HG02571 (cell line): ENCODE results near the gene KRT17.
"Not testable (repeated sequence)": the region's sequence is repeated elsewhere in the genome, so short reads cannot be mapped to it uniquely, and the experiment has no call there.

Experiments used
- ATAC-seq: cut with Tn5 transposase; IDR thresholded peaks from one replicate; pipeline ENCODE4 v1.9.1; 2021; ENCODE audit warnings: mild to moderate bottlenecking, moderate library complexity; ENCODE audit not compliant: unreplicated experiment

The KRT17 gene

DNA sequence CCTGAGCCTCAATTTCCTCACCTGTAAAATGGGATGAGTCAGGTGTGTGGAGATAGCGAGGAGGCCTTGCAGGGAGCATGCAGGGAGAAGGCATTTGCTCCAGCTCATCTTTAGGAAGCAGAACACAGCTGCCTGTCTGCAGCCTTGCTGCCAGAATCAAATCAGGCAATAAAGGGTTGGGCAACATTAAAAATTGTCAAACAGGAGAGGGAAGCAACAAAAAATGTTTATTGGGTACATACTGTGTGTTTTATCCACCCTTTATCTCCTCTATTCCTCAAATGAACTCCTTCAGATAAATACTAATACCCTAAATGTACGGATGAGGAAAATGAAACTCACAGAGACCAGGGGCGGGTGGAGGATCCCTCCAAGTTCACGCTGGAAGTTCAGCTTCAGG is 24.1 kb downstream of the KRT17 start:
- no peak for ATAC-seq

DNA sequence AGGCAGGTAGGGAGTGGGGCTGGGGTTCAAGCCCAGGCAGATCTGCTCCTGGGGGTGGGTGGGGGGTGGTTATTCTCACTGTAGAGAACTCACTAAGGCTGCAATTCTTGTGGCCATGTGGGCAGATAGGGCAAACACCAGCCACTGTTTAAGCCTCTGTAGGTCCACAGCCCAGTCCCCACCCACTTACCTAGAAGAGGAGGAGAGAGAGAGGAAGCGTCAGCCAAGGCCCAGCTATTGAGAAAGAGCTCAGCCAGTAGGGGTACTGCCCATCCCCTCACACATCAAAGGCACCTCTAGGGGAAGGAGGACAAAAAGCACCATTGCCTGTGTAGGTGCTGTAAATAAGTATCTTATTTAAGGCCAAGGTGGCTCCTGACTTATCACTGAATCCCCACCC is 24.7 kb downstream of the KRT17 start:
- no peak for ATAC-seq

DNA sequence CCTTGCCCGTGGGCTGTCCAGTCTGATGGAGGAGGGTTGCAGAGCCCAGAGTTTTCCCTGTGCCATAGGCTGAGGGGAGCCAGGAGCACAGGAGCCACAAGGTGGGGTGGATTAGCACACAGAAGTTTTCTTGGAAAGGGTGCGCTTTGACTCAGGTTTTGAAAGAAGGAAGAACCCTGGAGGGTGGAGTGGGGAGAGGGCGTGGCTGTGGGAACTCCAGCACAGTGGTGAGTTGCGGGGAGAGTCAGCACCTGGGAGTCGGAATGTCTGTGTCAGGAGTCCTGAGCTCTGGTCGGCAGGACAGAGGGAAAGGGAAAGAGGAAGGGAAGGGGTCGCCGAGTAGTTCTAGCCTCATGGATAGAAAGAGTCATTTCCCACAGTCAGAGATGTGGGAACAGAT is 28.8 kb downstream of the KRT17 start:
- no peak for ATAC-seq

DNA sequence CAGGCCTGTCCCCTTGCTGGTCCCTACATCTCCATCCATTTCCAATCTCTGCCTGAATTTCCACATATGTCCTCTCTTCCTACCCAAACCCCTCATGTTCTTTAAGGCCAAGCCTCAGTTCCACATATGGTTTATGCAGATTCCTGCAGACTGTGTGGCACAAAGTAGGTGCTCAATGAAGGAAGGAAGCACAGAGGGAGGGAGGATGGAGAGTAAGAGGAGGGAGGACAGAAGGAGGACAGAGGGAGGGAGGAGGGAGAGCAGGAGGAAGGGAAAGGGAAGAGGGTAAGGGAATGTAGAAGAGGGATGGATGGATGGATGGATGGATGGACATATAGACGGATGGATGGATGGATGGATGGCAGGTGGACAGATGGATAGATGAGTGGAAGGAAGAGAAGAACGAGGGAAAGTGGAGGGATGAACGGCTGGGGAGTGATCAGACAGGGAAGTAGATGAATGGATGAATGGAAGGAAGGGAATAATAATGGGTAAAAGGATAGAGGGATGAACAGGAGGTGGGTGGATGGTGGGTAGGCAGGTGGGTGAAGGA is 29.9 kb downstream of the KRT17 start:
- no peak for ATAC-seq

DNA sequence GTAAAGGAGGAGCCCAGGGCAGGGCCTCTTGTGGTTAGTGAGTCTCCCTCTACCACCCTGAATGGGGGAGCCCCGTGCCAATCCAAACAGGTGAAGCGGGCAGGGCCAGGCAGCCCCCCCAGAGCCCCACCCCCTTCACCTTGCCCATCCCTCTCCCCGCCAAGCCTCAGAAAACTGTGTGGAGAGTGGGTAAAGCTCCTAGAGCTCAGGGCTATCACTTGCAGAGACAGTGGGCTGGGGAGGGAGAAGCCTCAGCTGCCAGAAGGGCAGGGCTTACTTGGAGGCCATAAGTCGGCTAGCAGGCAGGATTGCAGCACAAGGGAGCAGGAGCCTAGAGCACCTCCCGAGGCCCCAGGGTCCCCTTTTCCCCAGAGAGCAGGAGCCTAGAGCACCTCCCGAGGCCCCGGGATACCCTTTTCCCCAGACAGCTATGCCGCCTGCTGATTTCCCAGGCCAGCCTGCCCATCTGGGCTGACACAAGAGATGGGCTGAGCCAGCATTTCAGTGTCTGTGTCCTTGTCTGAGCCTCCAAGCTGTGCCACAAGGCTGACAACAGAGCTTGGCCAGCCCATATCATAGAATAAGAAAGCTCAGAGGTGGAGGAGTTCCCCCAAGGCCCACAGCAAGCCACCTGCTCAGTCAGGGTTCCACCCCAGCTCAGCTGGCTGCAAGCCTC is 30.9 kb downstream of the KRT17 start:
- no peak for ATAC-seq

DNA sequence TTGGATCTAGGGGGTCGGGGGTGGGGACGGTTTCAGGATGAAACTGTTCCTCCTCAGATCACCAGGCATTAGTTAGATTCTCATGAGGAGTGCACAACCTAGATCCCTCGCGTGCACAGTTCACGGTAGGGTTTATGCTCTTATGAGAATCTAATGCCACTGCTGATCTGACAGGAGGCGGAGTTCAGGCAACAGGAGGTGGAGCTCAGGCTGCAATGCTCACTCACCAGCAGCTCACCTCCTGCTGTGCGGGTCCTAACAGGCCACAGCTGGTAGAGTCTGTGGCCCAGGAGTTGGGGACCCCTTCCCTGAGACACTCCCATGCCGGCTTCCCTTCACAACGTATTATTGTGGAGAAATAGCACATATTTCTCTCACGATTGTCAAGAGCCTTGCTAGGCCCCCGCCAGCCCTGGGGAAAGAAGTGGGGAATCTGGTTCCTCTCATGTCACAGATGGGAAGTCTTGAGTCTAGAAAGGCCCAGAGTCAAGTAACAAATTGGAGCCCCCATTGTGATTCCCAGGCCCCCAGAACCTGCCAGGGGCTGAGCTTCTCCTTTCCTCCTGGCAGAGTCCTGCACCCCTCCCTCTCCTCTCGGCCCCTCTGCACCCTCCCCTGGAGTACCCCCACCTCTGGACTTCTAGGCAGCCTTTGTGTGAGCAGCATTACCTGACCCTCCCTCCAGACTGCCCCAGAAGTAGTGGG is 31.6 kb downstream of the KRT17 start:
- ATAC-seq = no peak

DNA sequence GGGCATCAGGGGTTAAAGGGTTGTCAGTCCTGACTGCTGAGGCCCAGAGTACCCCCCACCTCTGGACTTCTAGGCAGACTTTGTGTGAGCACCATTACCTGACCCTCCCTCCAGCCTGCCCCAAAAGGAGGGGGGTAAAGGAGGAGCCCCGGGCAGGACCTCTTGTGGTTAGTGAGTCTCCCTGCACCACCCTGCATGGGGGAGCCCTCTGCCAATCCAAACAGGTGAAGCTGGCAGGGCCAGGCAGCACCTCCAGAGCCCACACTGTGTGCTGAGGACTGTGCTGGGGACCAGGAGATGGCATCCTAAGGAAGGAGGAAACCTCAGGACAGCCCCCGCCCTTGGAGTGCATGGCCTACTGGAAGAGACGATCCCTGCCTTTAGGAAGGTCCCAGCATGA is 35.1 kb downstream of the KRT17 start:
- ATAC-seq = no peak

DNA sequence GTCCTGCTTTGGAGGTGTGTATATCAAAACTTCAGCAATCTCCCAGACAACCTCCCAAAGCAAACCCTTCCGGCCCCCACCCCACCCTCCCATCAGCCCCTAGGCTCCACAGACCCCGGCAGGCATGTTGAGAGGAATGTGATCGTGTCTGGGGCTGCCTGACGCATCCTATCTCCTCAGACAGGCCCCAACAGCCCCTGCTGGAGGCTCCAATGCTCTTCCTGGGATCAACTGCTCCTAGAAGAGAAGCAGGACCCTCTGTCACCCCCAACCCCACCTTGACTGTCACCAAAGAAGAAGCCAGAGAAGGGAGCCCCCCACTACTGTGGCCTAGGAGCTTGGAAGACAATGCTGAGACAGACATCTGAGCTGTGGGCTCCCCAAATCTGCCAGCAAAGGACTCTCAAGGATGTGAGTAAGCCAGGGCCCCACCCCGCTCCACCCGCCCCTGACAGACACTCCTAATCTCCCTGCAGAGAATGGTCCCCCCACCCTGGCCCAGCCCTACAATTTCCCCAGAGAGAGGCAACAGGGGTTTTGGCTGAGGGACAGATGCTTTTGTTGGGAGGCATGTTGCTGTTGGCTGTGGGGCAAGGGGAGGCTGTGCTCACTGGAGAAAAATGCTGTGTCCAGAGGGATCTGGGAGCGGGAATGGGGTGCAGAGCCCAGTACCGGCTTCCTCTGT is 36.1 kb downstream of the KRT17 start:
- no peak for ATAC-seq

DNA sequence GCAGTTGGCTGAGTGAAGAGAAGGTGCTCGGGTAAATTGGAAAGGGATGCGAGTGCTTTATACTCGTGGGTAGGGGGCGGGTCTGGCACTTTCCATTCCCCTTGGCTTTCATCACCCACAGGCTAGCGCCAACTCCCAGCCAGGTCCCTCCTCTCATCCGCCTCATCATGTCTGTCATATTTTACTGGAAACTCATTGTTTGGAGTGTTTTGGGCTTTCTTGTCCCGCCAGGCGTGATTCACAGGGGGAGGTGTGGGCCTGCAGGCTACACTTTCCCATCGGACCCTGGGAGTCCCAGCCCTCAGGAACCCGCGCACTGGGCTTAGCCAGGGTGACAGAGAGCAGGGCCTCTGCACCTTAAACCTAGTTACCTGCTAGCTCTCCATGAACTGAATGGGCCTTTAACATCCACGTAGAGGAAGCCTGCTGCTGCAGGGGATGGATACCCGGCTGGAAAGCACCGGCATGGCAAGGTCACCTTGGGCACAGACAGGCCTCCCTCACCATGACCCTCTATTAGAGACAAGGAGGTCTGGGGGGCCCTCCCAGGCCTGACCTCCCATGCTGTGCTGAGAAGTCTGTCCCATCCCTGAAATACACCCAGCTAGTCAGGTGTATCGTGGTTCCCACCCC is 37.4 kb downstream of the KRT17 start, which contains the start of gene KRT14:
Gene KRT14, minus strand, starts transcription at position 33 of the 633 bp plus-strand sequence. CDS start 61 bp downstream, outside the sequence.
- ATAC-seq = no peak

DNA sequence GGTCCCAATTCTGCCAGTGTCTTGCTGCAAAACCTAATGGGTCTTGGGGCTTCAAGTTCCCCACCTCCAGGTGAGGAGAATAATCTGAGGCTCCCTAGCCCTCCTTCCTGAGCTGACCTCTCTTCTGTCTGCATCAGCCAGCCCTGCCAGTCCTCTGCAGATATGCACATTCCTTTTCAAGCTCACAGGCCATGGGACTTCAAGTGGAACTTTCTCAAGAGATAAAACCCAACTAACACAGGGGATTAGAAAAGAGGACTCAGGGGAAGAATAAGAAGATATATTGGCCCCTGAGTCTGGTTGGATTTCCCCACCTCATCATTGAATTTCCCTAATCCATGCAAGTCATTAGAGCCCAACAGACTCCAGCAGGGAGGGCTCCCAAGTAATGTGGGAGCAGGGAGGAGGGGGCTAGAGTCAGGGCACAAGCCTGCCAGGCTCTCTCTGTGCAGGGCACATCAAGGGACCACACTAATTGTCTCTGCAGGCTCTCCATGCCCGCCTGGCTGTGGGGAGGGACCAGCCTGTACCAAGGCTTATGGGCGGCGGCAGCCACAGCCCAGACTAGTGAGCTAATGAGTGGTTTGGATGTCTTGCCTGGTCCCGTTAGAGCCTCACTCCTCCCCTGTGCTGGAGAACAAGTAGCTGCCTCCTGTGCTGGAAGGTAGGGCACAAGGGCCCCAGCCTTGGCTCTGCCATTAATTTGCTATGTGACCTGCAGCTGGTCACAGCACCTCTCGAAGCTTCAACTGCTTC is 38.9 kb downstream of the KRT17 start:
- ATAC-seq = no peak

DNA sequence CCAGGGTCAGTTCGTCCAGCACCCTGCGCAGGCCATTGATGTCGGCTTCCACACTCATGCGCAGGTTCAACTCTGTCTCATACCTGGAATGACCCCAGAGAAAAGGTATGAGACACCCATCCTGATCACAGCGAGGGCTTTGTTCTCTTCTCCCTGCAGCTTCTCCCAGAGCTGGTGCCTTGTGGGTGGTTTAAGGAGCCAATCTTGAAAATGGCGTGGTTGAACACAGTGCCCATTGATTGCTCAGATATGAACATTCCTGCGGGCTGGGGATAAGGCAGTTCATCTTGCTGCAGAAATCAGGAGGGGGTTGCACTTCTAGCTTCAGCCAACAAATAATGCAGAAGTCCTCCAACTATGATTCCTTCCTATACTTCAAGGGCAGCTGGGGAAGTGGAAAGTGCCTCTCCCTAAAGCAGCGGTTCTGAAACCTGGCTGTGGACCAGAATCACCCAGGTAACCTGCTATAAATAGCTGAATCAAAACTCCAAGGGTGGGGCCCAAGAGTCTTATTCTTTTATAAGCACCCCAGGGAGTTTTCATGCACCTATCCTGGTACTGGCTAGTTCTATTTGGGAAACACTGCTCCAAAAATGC is 39.9 kb downstream of the KRT17 start:
- ATAC-seq = not testable (repeated sequence)

DNA sequence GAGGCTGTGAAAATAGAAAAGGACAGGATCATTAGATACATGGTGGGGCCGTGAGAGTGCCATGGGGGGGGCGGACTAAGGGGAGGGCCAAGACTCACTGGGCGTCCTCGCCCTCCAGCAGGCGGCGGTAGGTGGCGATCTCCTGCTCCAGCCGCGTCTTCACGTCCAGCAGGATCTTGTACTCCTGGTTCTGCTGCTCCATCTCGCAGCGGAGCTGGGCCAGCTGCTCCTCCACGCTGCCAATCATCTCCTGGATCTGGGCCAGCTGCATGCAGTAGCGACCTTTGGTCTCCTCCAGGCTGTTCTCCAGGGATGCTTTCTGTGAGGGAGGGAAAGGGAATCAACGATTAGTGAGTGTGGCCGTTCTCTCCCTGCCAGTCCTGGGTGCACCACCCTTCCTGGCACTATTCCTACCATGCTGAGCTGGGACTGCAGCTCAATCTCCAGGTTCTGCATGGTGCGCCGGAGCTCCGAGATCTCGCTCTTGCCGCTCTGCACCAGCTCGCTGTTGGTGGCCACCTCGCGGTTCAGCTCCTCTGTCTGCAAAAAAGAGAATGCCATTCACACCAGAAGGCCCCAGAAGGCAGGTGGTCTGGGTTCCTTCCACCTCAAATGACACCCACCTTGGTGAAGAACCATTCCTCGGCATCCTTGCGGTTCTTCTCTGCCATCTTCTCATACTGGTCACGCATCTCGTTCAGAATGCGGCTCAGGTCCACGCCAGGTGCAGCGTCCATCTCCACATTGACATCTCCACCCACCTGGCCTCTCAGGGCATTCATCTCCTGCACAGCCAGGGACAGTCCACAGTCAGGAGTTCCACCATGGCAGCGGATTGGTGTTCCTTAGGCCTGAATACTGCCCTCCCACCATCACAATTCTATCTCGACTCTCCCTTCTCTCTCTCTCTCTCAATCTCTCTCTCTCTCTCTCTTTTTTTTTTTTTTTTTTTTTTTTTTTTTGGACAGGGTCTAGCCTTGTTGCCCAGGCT is 40.9 kb downstream of the KRT17 start:
- ATAC-seq = no peak

DNA sequence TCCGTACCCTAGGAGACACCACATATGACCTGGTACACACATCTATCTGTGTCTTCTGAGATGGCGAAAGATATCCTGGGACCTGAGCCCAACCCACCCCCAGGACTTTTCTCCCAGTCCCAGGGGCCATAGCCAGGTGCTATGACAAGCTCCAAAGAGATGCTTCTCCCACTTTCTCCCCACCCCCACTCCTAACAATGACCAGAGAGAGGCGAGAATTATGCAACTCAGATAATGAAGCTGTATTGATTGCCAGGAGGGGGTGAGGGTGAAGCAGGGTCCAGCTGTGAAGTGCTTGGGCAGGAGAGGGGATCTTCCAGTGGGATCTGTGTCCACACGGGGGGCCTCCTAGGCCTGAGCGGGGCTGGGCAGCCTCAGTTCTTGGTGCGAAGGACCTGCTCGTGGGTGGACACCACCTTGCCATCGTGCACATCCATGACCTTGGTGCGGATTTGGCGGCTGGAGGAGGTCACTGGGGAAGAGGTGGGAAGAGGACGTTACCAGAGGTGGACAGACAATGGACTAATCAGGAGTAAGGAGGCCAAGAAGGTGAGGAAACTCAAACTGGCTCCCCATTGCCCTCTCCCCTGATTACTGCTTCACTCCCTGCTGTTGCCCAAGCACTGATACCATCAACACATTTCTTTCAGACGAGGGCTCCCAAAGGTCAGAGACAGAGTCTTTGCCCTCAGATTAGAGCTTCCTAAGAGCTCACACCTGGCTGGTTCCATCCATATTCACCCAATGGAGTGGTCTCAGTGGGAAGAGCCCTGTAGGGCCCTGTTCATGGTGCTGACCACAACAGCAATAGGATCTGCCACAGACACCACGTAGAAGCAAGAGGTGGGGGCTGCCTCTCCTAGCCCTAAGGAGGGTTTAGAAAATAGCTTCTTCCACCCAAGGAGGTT is 42.1 kb downstream of the KRT17 start:
- not testable (repeated sequence) for ATAC-seq

DNA sequence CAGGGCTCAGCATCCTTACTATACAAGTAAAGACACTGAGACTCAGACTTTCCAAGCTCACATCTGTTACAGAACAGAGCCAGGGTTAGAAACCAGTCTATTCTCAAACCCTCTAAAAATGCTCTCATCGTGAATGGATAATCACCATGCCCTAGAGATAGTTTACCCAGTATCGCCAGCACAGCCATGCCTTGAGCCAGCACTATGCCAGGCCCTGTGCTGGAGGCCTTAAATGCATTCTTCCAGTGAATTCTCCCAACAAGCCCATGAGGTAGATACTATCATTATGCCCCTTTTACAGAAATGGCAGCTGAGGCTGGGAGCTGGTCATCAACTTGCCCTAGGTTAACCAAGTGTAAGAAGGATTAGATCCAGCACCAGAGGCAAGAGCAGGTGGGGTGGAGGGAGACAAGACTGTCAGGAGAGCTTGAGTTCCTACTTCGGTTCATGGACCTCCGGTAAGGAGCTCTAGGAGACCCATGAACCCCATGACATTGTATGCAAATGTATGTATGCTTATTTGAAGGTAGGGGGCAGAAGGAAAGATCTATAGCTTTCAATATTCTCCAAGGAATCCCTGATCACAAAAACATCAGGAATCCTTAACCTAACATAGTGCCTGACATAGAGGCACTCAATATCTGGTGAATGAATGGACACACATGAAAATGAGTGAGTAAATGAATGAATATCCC is 42.9 kb downstream of the KRT17 start:
- no peak for ATAC-seq

DNA sequence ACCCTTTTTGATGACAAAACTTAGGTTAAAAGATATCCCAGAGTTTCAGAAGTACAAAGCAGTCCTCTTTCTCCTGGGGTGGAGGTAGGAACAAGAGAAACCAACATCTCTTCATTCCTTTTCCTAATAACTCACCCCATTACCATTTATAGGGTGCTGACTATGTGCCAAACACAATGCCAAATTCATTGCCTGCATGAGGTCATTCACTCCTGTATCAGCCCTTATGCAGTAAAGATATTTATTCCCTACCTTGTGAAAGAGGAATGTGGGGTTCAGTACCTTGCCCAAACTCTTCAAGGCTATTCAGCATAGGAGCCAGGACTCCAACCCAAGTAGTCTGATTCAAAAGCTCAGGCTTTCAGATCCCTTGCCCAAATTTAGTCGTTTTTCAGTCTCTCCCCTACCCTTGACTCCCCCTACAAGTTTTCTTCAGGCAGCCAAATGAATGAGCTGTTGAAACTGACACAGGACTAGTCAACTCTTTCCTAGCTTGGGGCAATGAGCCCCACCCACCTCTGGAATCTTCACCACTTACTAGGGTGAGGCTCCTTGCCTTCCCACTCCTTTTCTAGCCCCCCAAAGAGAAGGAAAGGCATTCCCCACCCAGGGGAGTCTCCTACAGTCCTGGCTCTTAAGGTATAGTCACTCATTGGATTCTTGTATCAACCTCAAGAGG is 43.5 kb downstream of the KRT17 start:
- ATAC-seq = no peak

DNA sequence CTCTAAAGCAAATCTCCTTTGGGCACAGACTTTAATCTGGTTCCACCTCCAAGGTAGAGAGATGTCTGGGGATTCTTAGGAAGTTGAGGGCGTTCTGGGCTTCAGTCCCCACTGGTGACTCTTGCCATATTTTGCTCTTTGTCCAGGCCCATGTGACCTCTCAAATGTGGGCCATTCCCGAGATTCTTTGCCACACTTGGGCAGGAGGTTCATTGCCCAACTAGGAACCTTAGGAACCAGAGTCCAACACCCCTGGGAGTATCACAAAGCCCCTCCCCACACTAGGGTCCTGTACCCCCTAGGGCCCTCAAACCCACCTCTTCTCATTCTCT is 44.2 kb downstream of the KRT17 start:
- ATAC-seq = no peak
